Muscle of leg (tissue), 11 donors: Measurements from ENCODE around the gene CYSRT1. TPM values are rescaled to one million over a fixed set of nuclear protein-coding genes. Genes with fewer than 3 reads are reported as not detected.
"Not testable (repeated sequence)": the region's sequence is repeated elsewhere in the genome, so short reads cannot be mapped to it uniquely, and the experiment has no call there.

Experiments used
- DNase-seq: peaks from one replicate; pipeline ENCODE4 v3.0.0; 2013
- H3K27ac ChIP-seq: one replicate; pipeline ENCODE4 v1.5.1; 2013; ENCODE audit warnings: mild to moderate bottlenecking, low read length, control low read depth
- H3K27me3 ChIP-seq: one replicate; pipeline ENCODE4 v1.6.1; 2013; ENCODE audit warnings: low read length; ENCODE audit not compliant: control insufficient read depth, insufficient read depth
- H3K36me3 ChIP-seq: one replicate; pipeline ENCODE4 v1.6.1; 2013; ENCODE audit warnings: low read length; ENCODE audit not compliant: control insufficient read depth, insufficient read depth
- H3K4me1 ChIP-seq: one replicate; pipeline ENCODE4 v1.6.1; 2013; ENCODE audit warnings: low read length; ENCODE audit not compliant: control insufficient read depth, insufficient read depth
- H3K4me3 ChIP-seq: one replicate; pipeline ENCODE4 v1.5.1; 2013; ENCODE audit warnings: low read length, control low read depth
- H3K9me3 ChIP-seq: replicated peaks from 2 replicates; pipeline ENCODE4 v1.6.1; 2013; ENCODE audit warnings: low read depth, low read length; ENCODE audit not compliant: control insufficient read depth
- WGBS: methylation state at CpG from one replicate; pipeline ENCODE4 v1.1.5; 2013; ENCODE audit warnings: missing lambda C conversion rate; ENCODE audit not compliant: insufficient coverage; 5-methylcytosine and 5-hydroxymethylcytosine counted together
- polyA plus RNA-seq, 8 donors: library from polyadenylated mRNA; unstranded; fragments of 120-200 nt; gene quantifications; one replicate each; pipeline versions ENCODE4 v1.2.1 to v1.2.3, GENCODE V29; 2013; ENCODE audit warnings: inconsistent platforms in 1 of 8, low replicate concordance in 1 of 8; ENCODE audit not compliant: insufficient read length in 8 of 8, insufficient read depth in 1 of 8
- total RNA-seq: library from RNA; stranded (reverse); fragments of 120-200 nt; gene quantifications from one replicate; pipeline ENCODE4 v1.2.4, GENCODE V29; 2013

Gene CYSRT1
- total and polyA plus RNA-seq, 9 donors: 0.18 to 5.6 (median 3.1) TPM

DNA sequence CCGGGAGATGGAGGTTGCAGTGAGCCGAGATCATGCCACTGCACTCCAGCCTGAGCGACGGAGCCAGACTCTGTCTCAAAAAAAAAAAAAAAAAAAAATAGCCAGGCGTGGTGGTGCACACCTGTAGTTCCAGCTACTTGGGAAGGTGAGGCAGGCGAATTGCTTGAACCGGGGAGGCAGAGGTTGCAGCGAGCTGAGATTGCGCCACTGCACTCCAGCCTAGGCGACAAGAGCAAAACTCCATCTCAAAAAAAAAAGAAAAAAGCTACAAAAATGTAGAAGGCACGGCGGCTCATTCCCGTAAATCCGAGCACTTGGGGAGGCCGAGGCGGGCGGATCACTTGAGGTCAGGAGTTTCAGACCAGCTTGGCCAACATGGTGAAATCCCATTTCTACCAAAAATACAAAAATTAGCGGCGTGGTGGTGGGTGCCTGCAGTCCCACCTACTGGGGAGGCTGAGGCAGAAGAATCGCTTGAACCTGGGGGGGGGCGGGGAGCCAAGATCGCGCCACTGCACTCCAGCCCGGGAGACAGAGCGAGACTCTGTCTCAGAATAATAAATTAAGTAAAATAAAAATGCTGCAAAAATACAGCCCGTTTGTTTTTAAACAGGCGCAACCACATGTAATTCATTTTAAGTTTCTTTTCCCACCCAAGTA, 14.7 kb downstream of the CYSRT1 start:
- Histone ChIP-seq H3K4me3 (peak overlapping the region; percentile 72), H3K36me3 (peaks cover 25% of the 10 kb centered on the region), H3K4me1 (peaks cover 77% of the 10 kb centered on the region), H3K27ac (peak overlapping the region; percentile 98)
- H3K9me3 ChIP-seq, H3K27me3 ChIP-seq, DNase-seq: not testable (repeated sequence)
- 92% methylated on average over 4 of the region's 27 CpGs for WGBS

DNA sequence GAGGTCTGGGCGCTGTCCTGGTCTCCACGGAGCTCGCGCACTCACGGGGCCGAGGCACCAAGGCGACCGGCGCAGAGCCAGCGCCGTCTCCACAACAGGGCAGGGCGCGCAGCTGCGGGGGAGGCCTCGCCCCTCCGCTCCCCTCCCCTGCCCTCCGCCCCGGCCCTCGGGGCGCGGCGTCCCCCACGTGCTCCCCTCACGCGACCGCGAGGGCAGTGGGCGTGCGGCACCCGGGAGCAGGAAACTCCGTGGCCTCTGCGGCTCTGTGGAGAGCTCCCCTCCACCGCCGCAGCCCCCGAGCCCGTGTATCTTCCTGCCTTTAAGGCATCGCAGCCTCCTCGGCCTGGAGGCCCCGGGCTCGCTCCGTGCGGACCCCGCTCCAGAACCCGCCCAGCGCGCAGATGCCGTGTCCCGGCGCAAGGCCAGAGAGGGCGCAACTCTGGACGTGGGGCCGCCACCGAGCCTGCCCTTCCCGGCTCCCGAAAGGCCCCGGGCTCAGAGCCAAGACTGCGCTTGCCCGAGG, 15.4 kb downstream of the CYSRT1 start:
- under 1% methylated on average over 58 of the region's 58 CpGs for WGBS
- DNase-seq: peak; percentile 90
- H3K27ac ChIP-seq: peak overlapping the region; percentile 98
- peaks cover 78% of the 10 kb centered on the region for H3K4me1 ChIP-seq
- peaks cover 25% of the 10 kb centered on the region for H3K36me3 ChIP-seq
- peaks cover under 1% of the 10 kb centered on the region for H3K27me3 ChIP-seq
- H3K4me3 ChIP-seq: peak overlapping the region; percentile 72
- no peaks in the 10 kb centered on the region for H3K9me3 ChIP-seq

DNA sequence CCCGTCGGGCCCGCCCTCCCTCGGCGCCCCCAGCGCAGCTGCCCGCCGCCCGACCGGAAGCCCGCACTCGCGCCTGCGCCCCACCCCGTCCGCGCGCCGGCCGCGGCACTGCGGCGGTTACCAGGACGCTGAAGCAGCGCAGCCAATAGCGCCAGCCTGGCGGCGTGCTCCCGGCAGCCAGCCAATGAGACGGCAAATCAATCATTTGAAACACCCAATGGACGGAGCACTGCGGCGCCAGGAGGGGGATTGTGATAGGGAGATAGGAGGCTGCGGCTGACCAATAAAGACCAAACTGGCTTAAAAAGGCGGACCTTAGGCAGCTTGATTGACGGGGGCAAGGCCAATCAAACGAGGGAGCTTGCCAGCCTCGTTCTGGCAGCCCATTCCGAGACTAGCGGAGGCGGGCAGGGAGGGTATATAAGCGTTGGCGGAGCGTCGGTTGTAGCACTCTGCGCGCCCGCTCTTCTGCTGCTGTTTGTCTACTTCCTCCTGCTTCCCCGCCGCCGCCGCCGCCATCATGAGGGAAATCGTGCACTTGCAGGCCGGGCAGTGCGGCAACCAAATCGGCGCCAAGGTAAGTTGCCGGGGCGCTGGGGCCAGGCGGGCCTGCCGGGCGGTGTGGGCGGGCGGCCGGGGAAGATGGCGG, 16.0 kb downstream of the CYSRT1 start, which contains the start of gene TUBB4B:
TUBB4B (plus strand) TSS at position 447 of the 649 bp plus-strand sequence; CDS start at position 521, 74 bp downstream.
- 0% methylated on average over 63 of the region's 67 CpGs for WGBS
- peaks cover 72% of the 10 kb centered on the region for H3K4me1 ChIP-seq

DNA sequence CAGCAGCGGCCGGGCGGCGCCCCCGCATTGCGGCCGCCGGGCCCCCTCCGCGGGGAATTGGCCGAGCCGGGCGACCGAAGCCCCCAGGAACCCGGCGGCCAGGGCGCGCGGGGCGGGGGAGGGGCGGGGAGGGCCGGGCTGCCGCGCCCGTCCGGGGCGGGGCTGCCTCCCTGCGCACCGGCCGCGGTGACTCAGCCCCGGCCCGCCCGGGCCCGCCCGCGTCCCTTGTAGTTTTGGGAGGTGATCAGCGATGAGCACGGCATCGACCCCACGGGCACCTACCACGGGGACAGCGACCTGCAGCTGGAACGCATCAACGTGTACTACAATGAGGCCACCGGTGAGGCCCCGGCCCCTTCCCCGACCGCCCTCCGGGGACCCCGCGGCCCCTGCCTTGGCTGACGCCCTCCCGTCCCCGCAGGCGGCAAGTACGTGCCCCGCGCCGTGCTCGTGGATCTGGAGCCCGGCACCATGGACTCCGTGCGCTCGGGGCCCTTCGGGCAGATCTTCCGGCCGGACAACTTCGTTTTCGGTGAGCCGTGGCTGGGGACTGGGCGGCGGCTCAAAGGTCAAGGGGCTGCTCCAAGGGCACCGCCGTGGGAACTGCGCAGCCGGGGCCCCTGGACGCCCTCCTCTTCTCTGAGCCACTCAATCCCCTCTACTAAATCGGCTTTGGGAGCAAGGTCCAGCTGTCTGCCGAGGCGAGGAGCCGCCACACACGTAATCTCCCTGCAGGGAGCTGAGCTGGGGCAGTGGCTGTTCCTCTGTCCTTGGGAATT, 16.7 kb downstream of the CYSRT1 start:
- Histone ChIP-seq H3K27ac (peak overlapping the region; percentile 79), H3K9me3 (no peaks in the 10 kb centered on the region), H3K4me3 (peak overlapping the region; percentile 68), H3K4me1 (peaks cover 68% of the 10 kb centered on the region), H3K36me3 (peaks cover 25% of the 10 kb centered on the region), H3K27me3 (no peaks in the 10 kb centered on the region)
- WGBS: 1% methylated on average over 66 of the region's 83 CpGs
- DNase-seq: peak; percentile 54

More for the DNA sequence above, 16.0 kb downstream of the CYSRT1 start, which contains the start of gene TUBB4B:
- H3K4me3 ChIP-seq: peak within 1 kb of the TSS; percentile 72
- DNase-seq: peak; percentile 100
- H3K27me3 ChIP-seq: no peaks in the 10 kb centered on the region
- H3K27ac ChIP-seq: peak within 1 kb of the TSS; percentile 98
- peaks cover 25% of the 10 kb centered on the region for H3K36me3 ChIP-seq
- no peaks in the 10 kb centered on the region for H3K9me3 ChIP-seq

DNA sequence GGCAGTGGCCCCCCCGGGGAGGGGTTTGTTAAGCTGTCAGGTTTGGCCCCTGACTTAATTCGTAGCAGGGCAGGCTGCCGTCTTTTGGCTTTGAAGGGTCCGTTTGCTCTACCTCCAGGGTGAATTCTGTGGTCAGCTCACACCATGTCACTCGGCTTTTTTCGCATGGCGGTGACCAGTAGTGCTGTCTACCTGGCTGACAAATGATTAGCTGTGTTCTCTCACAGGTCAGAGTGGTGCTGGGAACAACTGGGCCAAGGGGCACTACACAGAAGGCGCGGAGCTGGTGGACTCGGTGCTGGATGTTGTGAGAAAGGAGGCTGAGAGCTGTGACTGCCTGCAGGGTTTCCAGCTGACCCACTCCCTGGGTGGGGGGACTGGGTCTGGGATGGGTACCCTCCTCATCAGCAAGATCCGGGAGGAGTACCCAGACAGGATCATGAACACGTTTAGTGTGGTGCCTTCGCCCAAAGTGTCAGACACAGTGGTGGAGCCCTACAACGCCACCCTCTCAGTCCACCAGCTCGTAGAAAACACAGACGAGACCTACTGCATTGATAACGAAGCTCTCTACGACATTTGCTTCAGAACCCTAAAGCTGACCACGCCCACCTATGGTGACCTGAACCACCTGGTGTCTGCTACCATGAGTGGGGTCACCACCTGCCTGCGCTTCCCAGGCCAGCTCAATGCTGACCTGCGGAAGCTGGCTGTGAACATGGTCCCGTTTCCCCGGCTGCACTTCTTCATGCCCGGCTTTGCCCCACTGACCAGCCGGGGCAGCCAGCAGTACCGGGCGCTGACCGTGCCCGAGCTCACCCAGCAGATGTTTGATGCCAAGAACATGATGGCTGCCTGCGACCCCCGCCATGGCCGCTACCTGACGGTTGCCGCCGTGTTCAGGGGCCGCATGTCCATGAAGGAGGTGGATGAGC, 17.6 kb downstream of the CYSRT1 start:
- WGBS: 78% methylated on average over 35 of the region's 36 CpGs
- Histone ChIP-seq H3K4me3 (peak overlapping the region; percentile 68), H3K27ac (peak overlapping the region; percentile 23), H3K27me3 (no peaks in the 10 kb centered on the region), H3K36me3 (peaks cover 25% of the 10 kb centered on the region), H3K9me3 (no peaks in the 10 kb centered on the region), H3K4me1 (peaks cover 68% of the 10 kb centered on the region)
- no peak for DNase-seq

DNA sequence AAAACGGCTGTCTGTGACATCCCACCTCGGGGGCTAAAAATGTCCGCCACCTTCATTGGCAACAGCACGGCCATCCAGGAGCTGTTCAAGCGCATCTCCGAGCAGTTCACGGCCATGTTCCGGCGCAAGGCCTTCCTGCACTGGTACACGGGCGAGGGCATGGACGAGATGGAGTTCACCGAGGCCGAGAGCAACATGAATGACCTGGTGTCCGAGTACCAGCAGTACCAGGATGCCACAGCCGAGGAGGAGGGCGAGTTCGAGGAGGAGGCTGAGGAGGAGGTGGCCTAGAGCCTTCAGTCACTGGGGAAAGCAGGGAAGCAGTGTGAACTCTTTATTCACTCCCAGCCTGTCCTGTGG, 18.3 kb downstream of the CYSRT1 start:
- not testable (repeated sequence) for H3K27ac ChIP-seq, H3K4me3 ChIP-seq, H3K9me3 ChIP-seq, DNase-seq, H3K27me3 ChIP-seq
- WGBS: 93% methylated on average over 7 of the region's 18 CpGs
- H3K4me1 ChIP-seq: peaks cover 65% of the 10 kb centered on the region
- H3K36me3 ChIP-seq: peaks cover 25% of the 10 kb centered on the region

DNA sequence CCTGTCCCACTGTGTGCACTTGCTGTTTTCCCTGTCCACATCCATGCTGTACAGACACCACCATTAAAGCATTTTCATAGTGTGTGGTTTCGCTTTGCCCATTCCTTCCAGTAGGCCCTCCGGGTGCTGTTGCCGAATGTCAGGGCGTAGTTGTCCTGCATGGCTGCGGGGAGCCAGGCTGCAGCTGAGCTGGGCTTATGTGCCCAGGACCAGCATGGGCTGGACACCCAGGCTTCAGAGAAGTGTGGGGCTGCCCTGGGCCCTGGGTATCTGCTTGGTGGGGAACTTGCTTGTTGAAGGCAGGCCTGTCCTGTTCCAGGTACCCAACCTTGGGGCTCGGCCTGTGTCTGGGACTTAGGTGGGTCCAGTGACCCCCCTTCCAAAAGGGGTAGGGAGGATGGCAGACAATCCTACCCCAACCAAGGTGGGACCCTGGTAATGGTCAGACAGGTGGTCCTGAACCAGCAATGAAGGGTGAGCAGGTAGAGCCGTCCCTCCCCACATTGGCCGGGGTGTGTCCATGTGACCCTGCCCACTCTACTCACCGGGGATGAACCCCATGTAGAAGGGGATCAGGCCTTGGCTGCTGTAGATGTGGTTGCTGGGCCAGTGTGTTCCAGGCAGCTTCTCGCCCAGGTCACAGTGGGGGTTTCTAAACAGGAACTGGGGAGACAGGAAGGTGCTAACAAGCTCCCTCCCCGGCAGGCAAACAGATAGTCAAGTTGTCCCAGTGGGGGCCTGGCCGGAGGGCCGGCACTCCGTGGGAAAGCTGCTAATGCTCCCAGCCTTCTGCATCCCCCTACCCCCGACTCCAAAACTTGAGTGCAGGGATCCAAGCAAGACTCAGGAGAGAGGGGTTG, 18.9 kb downstream of the CYSRT1 start:
- Histone ChIP-seq H3K27ac (no peak overlapping the region), H3K4me3 (no peak overlapping the region), H3K27me3 (no peaks in the 10 kb centered on the region), H3K36me3 (peaks cover 25% of the 10 kb centered on the region), H3K4me1 (peaks cover 59% of the 10 kb centered on the region), H3K9me3 (no peaks in the 10 kb centered on the region)
- 63% methylated on average over 10 of the region's 15 CpGs for WGBS
- DNase-seq: no peak

DNA sequence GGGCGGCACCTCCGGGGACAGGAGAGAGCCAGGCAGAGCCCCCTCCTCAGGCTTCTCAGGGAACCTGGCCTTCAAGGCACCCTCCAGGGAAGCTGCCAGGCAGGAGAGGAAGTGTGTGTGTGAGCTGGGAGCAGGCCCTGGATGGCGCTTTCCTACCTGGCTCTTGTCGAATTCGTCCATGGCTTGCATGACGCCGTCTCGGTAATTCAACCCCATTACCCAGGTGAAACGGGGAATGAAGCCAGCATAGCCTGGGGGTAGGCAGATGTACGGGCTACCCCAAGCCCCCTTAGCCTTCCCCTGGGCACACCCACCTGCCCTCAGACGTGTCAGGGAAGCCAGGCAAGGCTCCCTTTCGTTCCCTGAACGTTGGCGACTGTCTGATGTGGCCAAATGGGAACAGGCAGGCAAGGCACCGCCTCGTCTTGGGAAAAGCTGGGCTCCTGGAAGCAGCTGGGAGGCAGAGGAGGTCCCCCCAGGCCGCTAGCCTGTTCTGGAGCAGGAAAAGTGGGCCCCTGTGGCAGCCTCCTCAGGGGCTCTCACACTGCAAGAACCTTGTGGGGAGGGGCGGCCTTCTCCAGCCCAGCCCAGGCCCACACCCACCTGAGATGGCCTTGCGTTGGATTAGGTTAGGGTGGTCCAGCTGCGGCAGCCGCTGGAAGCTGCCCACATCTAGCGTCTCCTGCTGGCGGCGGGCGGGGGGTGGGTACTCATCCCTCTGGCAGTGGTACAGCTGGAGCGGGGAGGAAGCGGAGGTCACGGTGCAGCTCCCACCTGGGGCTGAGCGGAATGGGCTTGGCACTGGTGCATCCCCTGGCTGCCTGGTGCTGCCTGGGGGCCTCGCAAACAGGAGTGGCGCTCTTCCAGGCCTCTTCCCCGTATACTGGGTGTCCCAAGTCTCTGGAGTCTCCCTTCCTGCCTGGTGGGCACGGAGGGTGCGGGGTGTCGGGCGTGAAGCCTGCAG, 19.8 kb downstream of the CYSRT1 start:
- no peaks in the 10 kb centered on the region for H3K27me3 ChIP-seq
- no peaks in the 10 kb centered on the region for H3K9me3 ChIP-seq
- H3K4me3 ChIP-seq: no peak overlapping the region
- H3K27ac ChIP-seq: no peak overlapping the region
- WGBS: 42% methylated on average over 29 of the region's 36 CpGs
- peaks cover 25% of the 10 kb centered on the region for H3K36me3 ChIP-seq
- no peak for DNase-seq
- peaks cover 50% of the 10 kb centered on the region for H3K4me1 ChIP-seq
